Tibial nerve (tissue), 4 donors: ENCODE results near the gene VGLL4. TPM values are rescaled to one million over a fixed set of nuclear protein-coding genes. Genes with fewer than 3 reads are reported as not detected.

Source experiments
- DNase-seq, 2 donors: peaks; one replicate each; pipeline ENCODE4 v3.0.0-alpha.2; 2019; ENCODE audit warnings: low spot score in 2 of 2
- H3K27ac ChIP-seq, 4 donors: fragments of 200-600 bp; sonication (generic) in 3 of 4; one replicate each; pipeline ENCODE4 v1.5.1; 2017 to 2019; ENCODE audit warnings: mild to moderate bottlenecking in 1 of 4
- H3K27me3 ChIP-seq, 2 donors: fragments of 200-600 bp; sonication (generic) in 1 of 2; one replicate each; pipeline versions ENCODE4 v1.5.1 to v1.6.0; 2017 to 2019
- H3K36me3 ChIP-seq, 3 donors: fragments of 200-600 bp; sonication (generic); one replicate each; pipeline ENCODE4 v1.5.1; 2018 to 2019
- H3K4me1 ChIP-seq, 4 donors: fragments of 200-600 bp; sonication (generic) in 3 of 4; one replicate each; pipeline ENCODE4 v1.5.1; 2017 to 2019
- H3K4me3 ChIP-seq, 4 donors: fragments of 200-600 bp; sonication (generic) in 3 of 4; one replicate each; pipeline ENCODE4 v1.5.1; 2017 to 2019; ENCODE audit warnings: mild to moderate bottlenecking in 1 of 4, moderate library complexity in 1 of 4
- H3K9me3 ChIP-seq, 4 donors: fragments of 200-600 bp; sonication (generic) in 3 of 4; one replicate each; pipeline ENCODE4 v1.5.1; 2017 to 2019
- CTCF ChIP-seq, 5 experiments: fragments of 200-600 bp in 3 of 5; fragments of 450-650 bp in 2 of 5; sonication (generic) in 3 of 5; IDR thresholded peaks; one replicate each; pipeline ENCODE4 v1.5.1; 2016 to 2019; ENCODE audit warnings: antibody characterized with exemption in 5 of 5, mild to moderate bottlenecking in 3 of 5, moderate library complexity in 2 of 5
- EP300 ChIP-seq, 2 donors: sonication (generic); formaldehyde crosslinking; IDR thresholded peaks; one replicate each; pipeline ENCODE4 v1.6.1; 2017; ENCODE audit warnings: antibody characterized with exemption in 2 of 2, mild to moderate bottlenecking in 1 of 2
- POLR2A ChIP-seq, 2 donors: fragments of 450-650 bp; IDR thresholded peaks; one replicate each; pipeline ENCODE4 v1.6.1; 2017; ENCODE audit warnings: antibody characterized with exemption in 2 of 2, mild to moderate bottlenecking in 2 of 2, moderate library complexity in 2 of 2
- whole genome bisulfite sequencing, 2 donors: methylation state at CpG; one replicate each; pipeline ENCODE4 v1.1.5; 2018; 5-methylcytosine and 5-hydroxymethylcytosine counted together
- total RNA-seq, 4 donors: library from RNA; depleted of rRNA; stranded (reverse); fragments of >200 nt; gene quantifications; one replicate each; pipeline ENCODE4 v1.1.0, GENCODE V29; 2016

VGLL4 gene
- total RNA-seq, 4 donors from 2014 or later = 106 to 205 (median 110) TPM

DNA sequence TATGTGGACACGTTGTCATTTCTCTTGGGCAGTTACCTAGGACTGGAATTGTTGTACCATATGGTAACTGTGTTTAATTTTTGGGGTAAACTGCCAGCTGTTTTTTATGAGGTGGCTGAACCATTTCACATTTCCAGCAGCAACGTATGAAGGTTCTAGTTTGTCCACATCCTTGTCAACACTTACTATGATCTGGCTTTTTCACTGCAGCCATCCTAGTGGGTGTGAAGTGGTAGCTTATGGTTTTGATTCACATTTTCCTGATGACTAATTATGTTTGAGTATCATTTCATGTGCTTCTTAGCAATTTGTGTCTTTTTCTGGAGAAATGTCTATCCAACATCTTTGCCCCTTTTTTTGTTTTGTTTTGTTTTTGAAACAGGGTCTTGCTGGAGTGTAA, 96.2 kb downstream of the VGLL4 start:
- Histone ChIP-seq H3K27me3 (no peaks in the 10 kb centered on the region), H3K36me3 (peaks cover 0 to 10% (median 0%) of the 10 kb centered on the region in 3 donors), H3K9me3 (no peaks in the 10 kb centered on the region), H3K4me3 (no peak overlapping the region), H3K4me1 (peaks cover 0 to 28% (median 11%) of the 10 kb centered on the region in 4 donors), H3K27ac (no peak overlapping the region)
- TF ChIP-seq CTCF (IDR thresholded peaks at IDR 0.05) (no peak), POLR2A (IDR thresholded peaks at IDR 0.05) (no peak), EP300 (IDR thresholded peaks at IDR 0.05) (no peak)
- 88 to 95% methylated on average over 2 of the region's 2 CpGs for WGBS, 2 donors
- no peak for DNase-seq

GRCh38 chr3:11546657-11547302, 96.9 kb downstream of the VGLL4 start:
- Histone ChIP-seq H3K36me3 (peaks cover 0 to 10% (median 0%) of the 10 kb centered on the region in 3 donors), H3K4me1 (peaks cover 0 to 27% (median 10%) of the 10 kb centered on the region in 4 donors), H3K4me3 (no peak overlapping the region), H3K27me3 (no peaks in the 10 kb centered on the region), H3K9me3 (no peaks in the 10 kb centered on the region), H3K27ac (peak overlapping the region in 2 of 4 donors; percentile 8 to 20)
- WGBS, 2 donors = 89 to 90% methylated on average over 9 of the region's 9 CpGs
- TF ChIP-seq CTCF (IDR thresholded peaks at IDR 0.05) (no peak), POLR2A (IDR thresholded peaks at IDR 0.05) (no peak), EP300 (IDR thresholded peaks at IDR 0.05) (no peak)
- peak in 1 of 2 donors; percentile 3 for DNase-seq

- no peak for TF ChIP-seq POLR2A (IDR thresholded peaks at IDR 0.05)
- TF ChIP-seq EP300 (IDR thresholded peaks at IDR 0.05) = no peak
- TF ChIP-seq CTCF (IDR thresholded peaks at IDR 0.05) = no peak
- Histone ChIP-seq H3K9me3 (no peaks in the 10 kb centered on the region), H3K27me3 (no peaks in the 10 kb centered on the region), H3K27ac (peak overlapping the region; percentile 0 to 74 (median 36)), H3K4me1 (peaks cover 0 to 24% (median 10%) of the 10 kb centered on the region in 4 donors), H3K36me3 (peaks cover 0 to 15% (median 0%) of the 10 kb centered on the region in 3 donors), H3K4me3 (no peak overlapping the region)
- peak in 1 of 2 donors; percentile 12 for DNase-seq
- 69 to 73% methylated on average over 16 of the region's 16 CpGs for WGBS, 2 donors
Measured at GRCh38 chr3:11545186-11545851, 98.4 kb downstream of the VGLL4 start.

- H3K36me3 ChIP-seq = peaks cover 0 to 15% (median 0%) of the 10 kb centered on the region in 3 donors
- peak in 1 of 2 donors; percentile 12 for DNase-seq
- peaks cover 0 to 24% (median 10%) of the 10 kb centered on the region in 4 donors for H3K4me1 ChIP-seq
- H3K27ac ChIP-seq = peak overlapping the region; percentile 0 to 74 (median 36)
- 45 to 62% methylated on average over 15 to 16 of the region's 17 CpGs for WGBS, 2 donors
- no peaks in the 10 kb centered on the region for H3K27me3 ChIP-seq
- H3K4me3 ChIP-seq = no peak overlapping the region
- no peaks in the 10 kb centered on the region for H3K9me3 ChIP-seq
- no peak for TF ChIP-seq CTCF (IDR thresholded peaks at IDR 0.05)
- TF ChIP-seq EP300 (IDR thresholded peaks at IDR 0.05) = no peak
- TF ChIP-seq POLR2A (IDR thresholded peaks at IDR 0.05) = no peak
Measured at GRCh38 chr3:11544412-11545181, 99.1 kb downstream of the VGLL4 start.
